ENCODE data around the gene GRIK4. TPM values are rescaled to one million over a fixed set of nuclear protein-coding genes. Genes with fewer than 3 reads are reported as not detected.

The GRIK4 gene
- total and polyA plus RNA-seq, 11 donors: 0.04 to 0.45 (median 0.12) TPM; not detected in 6

GRCh38 chr11:120778685-120779490 is 267.3 kb downstream of the GRIK4 start:
- Histone ChIP-seq H3K27ac (no peak overlapping the region), H3K4me1 (no peaks in the 10 kb centered on the region), H3K4me3 (no peak overlapping the region), H3K27me3 (peaks cover 0 to 24% (median 4%) of the 10 kb centered on the region in 9 donors), H3K9me3 (no peaks in the 10 kb centered on the region), H3K36me3 (no peaks in the 10 kb centered on the region)
- no peak for TF ChIP-seq POLR2A (IDR thresholded peaks at IDR 0.05)
- TF ChIP-seq, protein P1, sequence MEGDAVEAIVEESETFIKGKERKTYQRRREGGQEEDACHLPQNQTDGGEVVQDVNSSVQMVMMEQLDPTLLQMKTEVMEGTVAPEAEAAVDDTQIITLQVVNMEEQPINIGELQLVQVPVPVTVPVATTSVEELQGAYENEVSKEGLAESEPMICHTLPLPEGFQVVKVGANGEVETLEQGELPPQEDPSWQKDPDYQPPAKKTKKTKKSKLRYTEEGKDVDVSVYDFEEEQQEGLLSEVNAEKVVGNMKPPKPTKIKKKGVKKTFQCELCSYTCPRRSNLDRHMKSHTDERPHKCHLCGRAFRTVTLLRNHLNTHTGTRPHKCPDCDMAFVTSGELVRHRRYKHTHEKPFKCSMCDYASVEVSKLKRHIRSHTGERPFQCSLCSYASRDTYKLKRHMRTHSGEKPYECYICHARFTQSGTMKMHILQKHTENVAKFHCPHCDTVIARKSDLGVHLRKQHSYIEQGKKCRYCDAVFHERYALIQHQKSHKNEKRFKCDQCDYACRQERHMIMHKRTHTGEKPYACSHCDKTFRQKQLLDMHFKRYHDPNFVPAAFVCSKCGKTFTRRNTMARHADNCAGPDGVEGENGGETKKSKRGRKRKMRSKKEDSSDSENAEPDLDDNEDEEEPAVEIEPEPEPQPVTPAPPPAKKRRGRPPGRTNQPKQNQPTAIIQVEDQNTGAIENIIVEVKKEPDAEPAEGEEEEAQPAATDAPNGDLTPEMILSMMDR (IDR thresholded peaks at IDR 0.05): no peak
- 71 to 85% (median 80%) methylated on average over 9 to 10 of the region's 10 CpGs for WGBS, 4 donors
- DNase-seq (no peak), ATAC-seq (no peak)
- intact Hi-C loops (cut with DNase I): no loop called here

GRCh38 chr11:120780239-120780638 is 268.7 kb downstream of the GRIK4 start:
- DNase-seq: no peak
- TF ChIP-seq, protein P1 (IDR thresholded peaks at IDR 0.05): no peak
- TF ChIP-seq POLR2A (IDR thresholded peaks at IDR 0.05): no peak
- H3K9me3 ChIP-seq: no peaks in the 10 kb centered on the region
- no peaks in the 10 kb centered on the region for H3K36me3 ChIP-seq
- H3K27me3 ChIP-seq: peaks cover 0 to 29% (median 4%) of the 10 kb centered on the region in 9 donors
- no peaks in the 10 kb centered on the region for H3K4me1 ChIP-seq
- 73 to 86% (median 76%) methylated on average over 2 of the region's 2 CpGs for WGBS, 4 donors
- no peak overlapping the region for H3K4me3 ChIP-seq
- intact Hi-C loops (cut with DNase I): no loop called here
- no peak overlapping the region for H3K27ac ChIP-seq
- no peak for ATAC-seq

GRCh38 chr11:120781486-120782120 is 270.1 kb downstream of the GRIK4 start:
- Histone ChIP-seq H3K9me3 (no peaks in the 10 kb centered on the region), H3K27ac (no peak overlapping the region), H3K4me1 (no peaks in the 10 kb centered on the region), H3K36me3 (no peaks in the 10 kb centered on the region), H3K4me3 (no peak overlapping the region), H3K27me3 (peaks cover 0 to 28% (median 3%) of the 10 kb centered on the region in 9 donors)
- TF ChIP-seq, protein P1 (IDR thresholded peaks at IDR 0.05): no peak
- TF ChIP-seq POLR2A (IDR thresholded peaks at IDR 0.05): no peak
- no peak for DNase-seq
- WGBS, 4 donors: 81 to 86% (median 83%) methylated on average over 8 of the region's 8 CpGs
- intact Hi-C loops (cut with DNase I): no loop called here
- no peak for ATAC-seq

- no peak overlapping the region for H3K4me3 ChIP-seq
- H3K36me3 ChIP-seq: no peaks in the 10 kb centered on the region
- 85 to 90% (median 86%) methylated on average over 12 of the region's 12 CpGs for whole genome bisulfite sequencing, 4 donors
- DNase-seq (no peak), ATAC-seq (no peak)
- intact Hi-C loops (cut with DNase I): no loop called here
- H3K27ac ChIP-seq: no peak overlapping the region
- no peaks in the 10 kb centered on the region for H3K4me1 ChIP-seq
- H3K27me3 ChIP-seq: peaks cover 0 to 47% (median 6%) of the 10 kb centered on the region in 9 donors
- no peaks in the 10 kb centered on the region for H3K9me3 ChIP-seq
- TF ChIP-seq, protein P1 (IDR thresholded peaks at IDR 0.05): no peak
- TF ChIP-seq POLR2A (IDR thresholded peaks at IDR 0.05): no peak
Observed at GRCh38 chr11:120784566-120785251, 273.2 kb downstream of the GRIK4 start.
